RWPE2 (cell line): ENCODE results near the gene SP100.
"Not testable (repeated sequence)": the region's sequence is repeated elsewhere in the genome, so short reads cannot be mapped to it uniquely, and the experiment has no call there.

ENCODE experiments used
- ATAC-seq: fragments of 200-7000 bp; cut with Tn5 transposase; 3 replicates; pipeline ENCODE4 v1.9.1; 2021; ENCODE audit warnings: low read depth
- DNase-seq: peaks from one replicate; pipeline ENCODE4 v3.0.0-alpha.2; 2020; ENCODE audit warnings: low spot score
- H3K27ac ChIP-seq: fragments of 450-650 bp; 2 replicates; pipeline ENCODE4 v1.5.1; 2017; ENCODE audit warnings: mild to moderate bottlenecking; ENCODE audit not compliant: poor library complexity, severe bottlenecking
- H3K27me3 ChIP-seq: fragments of 250-450 bp; sonication (Bioruptor Pico); 2 replicates; pipeline ENCODE4 v1.5.1; 2021; ENCODE audit warnings: mild to moderate bottlenecking, moderate library complexity; ENCODE audit not compliant: insufficient read depth, poor library complexity, severe bottlenecking
- H3K36me3 ChIP-seq: fragments of 250-450 bp; sonication (Bioruptor Pico); 2 replicates; pipeline ENCODE4 v1.5.1; 2020; ENCODE audit warnings: low read depth, mild to moderate bottlenecking, moderate library complexity
- H3K4me1 ChIP-seq: fragments of 250-450 bp; sonication (Bioruptor Pico); 2 replicates; pipeline ENCODE4 v1.5.1; 2021; ENCODE audit warnings: mild to moderate bottlenecking, moderate library complexity; ENCODE audit not compliant: insufficient read depth, poor library complexity, severe bottlenecking
- H3K4me3 ChIP-seq: fragments of 250-450 bp; sonication (Bioruptor Pico); 2 replicates; pipeline ENCODE4 v1.5.1; 2021; ENCODE audit warnings: mild to moderate bottlenecking, moderate library complexity; ENCODE audit not compliant: severe bottlenecking
- H3K9me3 ChIP-seq: fragments of 250-450 bp; sonication (Bioruptor Pico); 2 replicates; pipeline ENCODE4 v1.5.1; 2021; ENCODE audit warnings: mild to moderate bottlenecking, moderate library complexity; ENCODE audit not compliant: severe bottlenecking
- TF ChIP-seq, protein P1 (sequence below): fragments of 450-650 bp; IDR thresholded peaks from one replicate; pipeline ENCODE4 v1.5.1; 2017; ENCODE audit warnings: mild to moderate bottlenecking, moderate library complexity; ENCODE audit not compliant: poor library complexity, severe bottlenecking

Gene SP100

DNA sequence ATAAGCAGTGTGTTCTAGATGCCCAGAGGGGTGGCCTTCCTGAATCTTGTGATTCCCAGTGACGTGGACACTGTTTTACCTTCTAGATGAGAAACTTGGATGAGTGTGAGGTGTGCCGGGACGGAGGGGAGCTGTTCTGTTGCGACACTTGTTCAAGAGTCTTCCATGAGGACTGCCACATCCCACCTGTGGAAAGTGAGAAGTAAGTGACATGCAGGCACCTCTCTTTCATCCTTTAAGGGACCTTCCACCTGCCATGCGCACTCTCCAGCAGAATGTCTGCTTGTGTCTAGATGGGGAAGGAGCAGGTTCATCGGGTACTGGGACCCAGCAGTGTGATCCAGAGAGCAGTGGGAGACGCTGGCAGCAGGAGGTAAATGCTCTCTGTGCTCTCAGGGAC is 16.0 kb upstream of the SP100 start:
- Histone ChIP-seq H3K36me3 (0 out of 2 replicates have a peak, but pooled peaks cover 2% of the 10 kb centered on the region), H3K27me3 (no peaks in the 10 kb centered on the region), H3K4me3 (no peak overlapping the region), H3K27ac (no peak overlapping the region), H3K9me3 (no peaks in the 10 kb centered on the region), H3K4me1 (no peaks in the 10 kb centered on the region)
- ATAC-seq: no peak
- TF ChIP-seq, protein P1, sequence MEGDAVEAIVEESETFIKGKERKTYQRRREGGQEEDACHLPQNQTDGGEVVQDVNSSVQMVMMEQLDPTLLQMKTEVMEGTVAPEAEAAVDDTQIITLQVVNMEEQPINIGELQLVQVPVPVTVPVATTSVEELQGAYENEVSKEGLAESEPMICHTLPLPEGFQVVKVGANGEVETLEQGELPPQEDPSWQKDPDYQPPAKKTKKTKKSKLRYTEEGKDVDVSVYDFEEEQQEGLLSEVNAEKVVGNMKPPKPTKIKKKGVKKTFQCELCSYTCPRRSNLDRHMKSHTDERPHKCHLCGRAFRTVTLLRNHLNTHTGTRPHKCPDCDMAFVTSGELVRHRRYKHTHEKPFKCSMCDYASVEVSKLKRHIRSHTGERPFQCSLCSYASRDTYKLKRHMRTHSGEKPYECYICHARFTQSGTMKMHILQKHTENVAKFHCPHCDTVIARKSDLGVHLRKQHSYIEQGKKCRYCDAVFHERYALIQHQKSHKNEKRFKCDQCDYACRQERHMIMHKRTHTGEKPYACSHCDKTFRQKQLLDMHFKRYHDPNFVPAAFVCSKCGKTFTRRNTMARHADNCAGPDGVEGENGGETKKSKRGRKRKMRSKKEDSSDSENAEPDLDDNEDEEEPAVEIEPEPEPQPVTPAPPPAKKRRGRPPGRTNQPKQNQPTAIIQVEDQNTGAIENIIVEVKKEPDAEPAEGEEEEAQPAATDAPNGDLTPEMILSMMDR: no peak
- no peak for DNase-seq

GRCh38 chr2:230400454-230400853 is 15.5 kb upstream of the SP100 start:
- 0 out of 2 replicates have a peak, but pooled peaks cover 2% of the 10 kb centered on the region for H3K36me3 ChIP-seq
- H3K4me1 ChIP-seq: no peaks in the 10 kb centered on the region
- no peaks in the 10 kb centered on the region for H3K27me3 ChIP-seq
- no peak for DNase-seq
- no peaks in the 10 kb centered on the region for H3K9me3 ChIP-seq
- no peak overlapping the region for H3K27ac ChIP-seq
- TF ChIP-seq, protein P1: no peak
- H3K4me3 ChIP-seq: no peak overlapping the region
- no peak for ATAC-seq

DNA sequence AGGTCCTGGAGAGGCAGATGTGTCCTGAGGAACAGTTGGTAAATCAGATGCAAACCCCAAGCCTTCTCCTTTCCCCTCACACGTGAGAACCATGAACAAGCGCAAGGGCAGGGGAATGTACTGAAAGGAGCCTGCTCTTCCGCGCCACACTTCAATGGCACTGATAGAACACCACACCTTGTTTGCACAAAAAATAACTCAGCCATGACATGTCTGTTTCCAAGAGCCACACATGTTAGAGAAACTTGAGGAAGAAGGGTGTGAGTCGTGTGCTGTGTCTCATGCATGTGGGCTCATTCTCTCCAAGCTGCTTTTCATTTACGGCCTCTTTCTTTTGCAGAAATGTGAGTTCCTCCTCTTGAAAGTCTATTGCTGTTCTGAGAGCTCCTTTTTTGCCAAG is 15.0 kb upstream of the SP100 start:
- not testable (repeated sequence) for H3K9me3 ChIP-seq, H3K27ac ChIP-seq, H3K27me3 ChIP-seq, H3K36me3 ChIP-seq, DNase-seq, H3K4me3 ChIP-seq, ATAC-seq, H3K4me1 ChIP-seq

- Histone ChIP-seq H3K4me1 (no peaks in the 10 kb centered on the region), H3K27me3 (no peaks in the 10 kb centered on the region), H3K27ac (no peak overlapping the region), H3K9me3 (no peaks in the 10 kb centered on the region), H3K36me3 (0 out of 2 replicates have a peak, but pooled peaks cover 2% of the 10 kb centered on the region), H3K4me3 (no peak overlapping the region)
- TF ChIP-seq, protein P1: no peak
- ATAC-seq: no peak
- DNase-seq: no peak
These were observed 12.3 kb upstream of the SP100 start for GRCh38 chr2:230403746-230404145.

GRCh38 chr2:230405824-230406223 is 10.2 kb upstream of the SP100 start:
- ATAC-seq (no peak), DNase-seq (no peak)
- Histone ChIP-seq H3K4me3 (no peak overlapping the region), H3K9me3 (no peaks in the 10 kb centered on the region), H3K36me3 (0 out of 2 replicates have a peak, but pooled peaks cover 2% of the 10 kb centered on the region), H3K27me3 (no peaks in the 10 kb centered on the region), H3K4me1 (no peaks in the 10 kb centered on the region), H3K27ac (no peak overlapping the region)
- TF ChIP-seq, protein P1: no peak
